Sigmoid colon (tissue), 7 donors: ENCODE measurements around the gene ANKMY1. TPM values are rescaled to one million over a fixed set of nuclear protein-coding genes. Genes with fewer than 3 reads are reported as not detected.

Experiments used
- DNase-seq: peaks from one replicate; pipeline ENCODE4 v3.0.0-alpha.2; 2019
- H3K27ac ChIP-seq, 4 donors: fragments of 200-600 bp; sonication (generic); one replicate each; pipeline ENCODE4 v1.5.1; 2016 to 2019; ENCODE audit warnings: mild to moderate bottlenecking in 1 of 4
- H3K27me3 ChIP-seq, 3 donors: fragments of 200-600 bp; sonication (generic); one replicate each; pipeline ENCODE4 v1.5.1; 2019; ENCODE audit warnings: mild to moderate bottlenecking in 1 of 3
- H3K36me3 ChIP-seq, 4 donors: fragments of 200-600 bp; sonication (generic); one replicate each; pipeline ENCODE4 v1.5.1; 2016 to 2019
- H3K4me1 ChIP-seq, 4 donors: fragments of 200-600 bp; sonication (generic); one replicate each; pipeline ENCODE4 v1.5.1; 2017 to 2019
- H3K4me3 ChIP-seq, 4 donors: fragments of 200-600 bp; sonication (generic); one replicate each; pipeline ENCODE4 v1.5.1; 2017 to 2019; ENCODE audit warnings: mild to moderate bottlenecking in 2 of 4, moderate library complexity in 1 of 4
- H3K9me3 ChIP-seq, 4 donors: fragments of 200-600 bp in 3 of 4; sonication (generic) in 3 of 4; one replicate each; pipeline versions ENCODE4 v1.5.1 to v1.6.1; 2013 to 2019
- EP300 ChIP-seq, 4 donors: sonication (generic); formaldehyde crosslinking; IDR thresholded peaks; one replicate each; pipeline ENCODE4 v1.6.1; 2017; ENCODE audit warnings: antibody characterized with exemption in 4 of 4
- POLR2A ChIP-seq, 2 donors: fragments of 450-650 bp; IDR thresholded peaks; one replicate each; pipeline ENCODE4 v1.6.1; 2016; ENCODE audit warnings: antibody characterized with exemption in 2 of 2, mild to moderate bottlenecking in 2 of 2, moderate library complexity in 2 of 2
- POLR2AphosphoS5 ChIP-seq, 4 donors: sonication (generic); formaldehyde crosslinking; IDR thresholded peaks; one replicate each; pipeline ENCODE4 v1.6.1; 2017; ENCODE audit warnings: antibody characterized with exemption in 4 of 4
- WGBS, 2 donors: extraction: QIAGEN DNeasy Blood & Tissue Kit; methylation state at CpG; one replicate each; pipeline ENCODE4 v1.1.7; 2013; 5-methylcytosine and 5-hydroxymethylcytosine counted together
- intact Hi-C: fragments of 100-400 bp; cut with DNase I; formaldehyde crosslinking; loops from one replicate; pipeline ENCODE4 v1.15.1; 2023
- polyA plus RNA-seq, 3 donors: library from polyadenylated mRNA; stranded (reverse); fragments of 200-250 nt; gene quantifications; one replicate each; pipeline ENCODE4 v1.2.3, GENCODE V29; 2013
- total RNA-seq, 4 donors: library from RNA; depleted of rRNA; stranded (reverse); fragments of >200 nt; gene quantifications; one replicate each; pipeline ENCODE4 v1.1.0, GENCODE V29; 2016
- TF ChIP-seq, protein P1 (sequence below), 4 experiments: fragments of 450-650 bp in 3 of 4; fragments of 200-600 bp in 1 of 4; IDR thresholded peaks; one replicate each; pipeline ENCODE4 v1.5.1; 2016 to 2019; ENCODE audit warnings: antibody characterized with exemption in 4 of 4, mild to moderate bottlenecking in 3 of 4, moderate library complexity in 2 of 4
- donor health status: healthy with polysubstance abuse.
- donor health status: Bipolar disorder and iron deficiency.
- donor health status: healthy.

The ANKMY1 gene
- total and polyA plus RNA-seq, 7 donors = 3.6 to 14.0 (median 8.9) TPM

- intact Hi-C loops = no loop called here
- Histone ChIP-seq H3K27ac (no peak overlapping the region), H3K27me3 (peaks cover 0 to 5% (median 0%) of the 10 kb centered on the region in 3 donors), H3K4me1 (peaks cover 0 to 10% (median 5%) of the 10 kb centered on the region in 4 donors), H3K4me3 (no peak overlapping the region), H3K9me3 (no peaks in the 10 kb centered on the region), H3K36me3 (no peaks in the 10 kb centered on the region)
- no peak for DNase-seq
- TF ChIP-seq, protein P1, sequence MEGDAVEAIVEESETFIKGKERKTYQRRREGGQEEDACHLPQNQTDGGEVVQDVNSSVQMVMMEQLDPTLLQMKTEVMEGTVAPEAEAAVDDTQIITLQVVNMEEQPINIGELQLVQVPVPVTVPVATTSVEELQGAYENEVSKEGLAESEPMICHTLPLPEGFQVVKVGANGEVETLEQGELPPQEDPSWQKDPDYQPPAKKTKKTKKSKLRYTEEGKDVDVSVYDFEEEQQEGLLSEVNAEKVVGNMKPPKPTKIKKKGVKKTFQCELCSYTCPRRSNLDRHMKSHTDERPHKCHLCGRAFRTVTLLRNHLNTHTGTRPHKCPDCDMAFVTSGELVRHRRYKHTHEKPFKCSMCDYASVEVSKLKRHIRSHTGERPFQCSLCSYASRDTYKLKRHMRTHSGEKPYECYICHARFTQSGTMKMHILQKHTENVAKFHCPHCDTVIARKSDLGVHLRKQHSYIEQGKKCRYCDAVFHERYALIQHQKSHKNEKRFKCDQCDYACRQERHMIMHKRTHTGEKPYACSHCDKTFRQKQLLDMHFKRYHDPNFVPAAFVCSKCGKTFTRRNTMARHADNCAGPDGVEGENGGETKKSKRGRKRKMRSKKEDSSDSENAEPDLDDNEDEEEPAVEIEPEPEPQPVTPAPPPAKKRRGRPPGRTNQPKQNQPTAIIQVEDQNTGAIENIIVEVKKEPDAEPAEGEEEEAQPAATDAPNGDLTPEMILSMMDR (IDR thresholded peaks at IDR 0.05) = no peak
- WGBS, 2 donors = 89 to 97% methylated on average over 2 of the region's 2 CpGs
Observed at GRCh38 chr2:240514631-240515030, 43.2 kb downstream of the ANKMY1 start.

GRCh38 chr2:240513549-240514287 lies 44.1 kb downstream of the ANKMY1 start:
- Histone ChIP-seq H3K27me3 (peaks cover 0 to 5% (median 0%) of the 10 kb centered on the region in 3 donors), H3K36me3 (peaks cover 0 to 3% (median 0%) of the 10 kb centered on the region in 4 donors), H3K27ac (no peak overlapping the region), H3K4me3 (no peak overlapping the region), H3K9me3 (no peaks in the 10 kb centered on the region), H3K4me1 (peaks cover 0 to 4% (median 0%) of the 10 kb centered on the region in 4 donors)
- intact Hi-C loops = no loop called here
- 46 to 54% methylated on average over 13 of the region's 13 CpGs for WGBS, 2 donors
- TF ChIP-seq, protein P1 (IDR thresholded peaks at IDR 0.05) = peak; percentile 44 to 84 (median 74)
- no peak for TF ChIP-seq EP300 (IDR thresholded peaks at IDR 0.05)
- DNase-seq = peak; percentile 85

GRCh38 chr2:240512666-240513535 lies 44.9 kb downstream of the ANKMY1 start:
- H3K36me3 ChIP-seq = peaks cover 0 to 3% (median 0%) of the 10 kb centered on the region in 4 donors
- no peaks in the 10 kb centered on the region for H3K9me3 ChIP-seq
- H3K4me3 ChIP-seq = no peak overlapping the region
- peaks cover 0 to 5% (median 0%) of the 10 kb centered on the region in 3 donors for H3K27me3 ChIP-seq
- intact Hi-C loops = no loop called here
- H3K27ac ChIP-seq = no peak overlapping the region
- TF ChIP-seq, protein P1 (IDR thresholded peaks at IDR 0.05) = no peak
- TF ChIP-seq POLR2AphosphoS5 (IDR thresholded peaks at IDR 0.05) (no peak), POLR2A (IDR thresholded peaks at IDR 0.05) (no peak), EP300 (IDR thresholded peaks at IDR 0.05) (no peak)
- peak; percentile 60 for DNase-seq
- 96% methylated on average over 21 of the region's 21 CpGs for WGBS, 2 donors
- H3K4me1 ChIP-seq = peaks cover 0 to 4% (median 0%) of the 10 kb centered on the region in 4 donors

- H3K36me3 ChIP-seq = peaks cover 0 to 3% (median 0%) of the 10 kb centered on the region in 4 donors
- peaks cover 0 to 4% (median 0%) of the 10 kb centered on the region in 4 donors for H3K4me1 ChIP-seq
- 98% methylated on average over 11 of the region's 11 CpGs for WGBS, 2 donors
- H3K9me3 ChIP-seq = no peaks in the 10 kb centered on the region
- TF ChIP-seq POLR2A (IDR thresholded peaks at IDR 0.05) = no peak
- no peak for TF ChIP-seq EP300 (IDR thresholded peaks at IDR 0.05)
- TF ChIP-seq, protein P1 (IDR thresholded peaks at IDR 0.05) = no peak
- no peak for TF ChIP-seq POLR2AphosphoS5 (IDR thresholded peaks at IDR 0.05)
- H3K27ac ChIP-seq = no peak overlapping the region
- DNase-seq = no peak
- H3K27me3 ChIP-seq = no peaks in the 10 kb centered on the region
- H3K4me3 ChIP-seq = no peak overlapping the region
- intact Hi-C loops = no loop called here
Observed at GRCh38 chr2:240512109-240512485, 45.7 kb downstream of the ANKMY1 start.
